GM19025 (cell line): ENCODE measurements around the gene PIP5K1C.

Source experiments
- ATAC-seq: cut with Tn5 transposase; IDR thresholded peaks from one replicate; pipeline ENCODE4 v1.9.1; 2021; ENCODE audit warnings: mild to moderate bottlenecking, low read depth, moderate library complexity; ENCODE audit not compliant: unreplicated experiment

Gene PIP5K1C

DNA sequence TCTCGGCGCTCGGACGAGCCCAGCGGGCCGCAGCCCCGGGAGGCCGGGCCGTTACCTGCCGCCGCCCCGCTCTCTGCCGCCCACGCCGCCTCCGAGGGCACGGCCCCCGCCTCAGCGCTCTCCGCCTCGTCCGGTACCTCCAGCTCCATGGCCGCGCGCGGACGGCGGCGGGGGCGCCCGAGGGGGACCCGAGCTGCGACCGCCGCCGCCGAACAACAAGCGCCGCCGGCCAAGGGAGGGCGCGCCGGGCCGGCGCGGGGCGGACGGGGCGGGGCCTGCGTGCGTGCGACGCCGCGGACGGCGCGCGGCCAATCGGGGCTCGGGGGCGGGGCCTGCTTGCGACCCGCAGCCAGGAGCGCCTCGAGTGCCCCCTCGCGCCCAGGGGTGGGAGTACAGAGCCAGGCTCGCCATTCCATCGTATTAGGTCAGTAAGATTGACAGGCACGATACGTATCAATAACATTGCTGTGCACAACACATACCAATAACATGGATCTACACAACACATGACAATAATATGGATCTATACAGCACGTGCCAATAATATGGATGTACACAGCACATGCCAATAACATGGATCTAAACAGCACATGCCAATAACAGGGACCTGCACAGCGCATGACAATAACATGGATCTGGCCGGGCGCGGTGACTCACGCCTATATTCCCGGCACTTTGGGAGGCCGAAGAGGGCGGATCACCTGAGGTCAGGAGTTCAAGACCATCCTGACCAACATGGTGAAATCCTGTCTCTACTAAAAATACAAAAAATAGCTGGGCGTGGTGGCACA lies at the start of gene PIP5K1C:
Gene PIP5K1C, minus strand, starts transcription at position 227 of the 791 bp plus-strand sequence. Its CDS starts 78 bp downstream, at position 149.
- peak; percentile 87 for ATAC-seq

DNA sequence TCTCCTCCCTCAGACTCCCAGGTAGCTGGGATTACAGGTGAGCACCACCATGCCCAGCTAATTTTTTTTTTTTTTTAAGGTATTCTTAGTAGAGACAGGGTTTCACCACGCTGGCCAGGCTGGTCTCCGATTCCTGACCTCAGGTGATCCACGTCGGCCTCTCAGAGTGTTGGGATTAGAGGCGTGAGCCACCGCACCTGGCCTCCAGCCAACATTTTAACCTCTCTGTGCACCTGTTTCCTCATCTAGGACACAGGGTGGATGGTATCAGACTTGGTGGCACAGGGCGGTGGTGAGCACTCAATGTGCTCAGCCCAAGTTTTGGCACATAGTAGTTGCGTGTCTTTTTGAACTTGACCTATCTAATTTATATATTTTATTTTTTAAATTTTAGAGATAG lies 48.7 kb upstream of the PIP5K1C start:
- no peak for ATAC-seq

- ATAC-seq: no peak
These were observed 46.2 kb upstream of the PIP5K1C start for GRCh38 chr19:3746371-3747056.

- ATAC-seq: no peak
These were observed 45.2 kb upstream of the PIP5K1C start for GRCh38 chr19:3745363-3746045.

GRCh38 chr19:3743486-3743885 lies 43.2 kb upstream of the PIP5K1C start:
- ATAC-seq: no peak

DNA sequence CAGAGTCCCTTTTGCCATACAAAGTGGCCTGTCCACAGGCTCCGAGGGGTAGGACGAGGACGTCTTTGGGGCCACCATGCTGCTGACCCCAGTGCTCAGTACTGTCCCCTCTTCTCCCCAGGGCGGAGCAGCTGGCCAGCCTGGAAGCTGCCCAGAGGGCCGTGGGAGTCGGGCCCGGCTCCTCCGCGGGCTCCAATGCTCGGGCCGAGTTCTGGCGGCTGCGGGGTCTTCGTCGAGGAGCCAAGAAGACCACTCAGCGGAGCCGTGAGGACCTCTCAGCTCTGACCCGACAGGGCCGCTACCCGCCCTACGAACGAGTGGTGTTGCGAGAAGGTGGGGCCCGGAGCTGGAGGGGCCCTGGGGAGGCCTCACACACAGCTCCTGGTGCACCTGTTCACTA lies 40.2 kb upstream of the PIP5K1C start:
- ATAC-seq: no peak

- ATAC-seq: no peak
These were observed 38.4 kb upstream of the PIP5K1C start for GRCh38 chr19:3738477-3739220.

GRCh38 chr19:3737487-3738205 lies 37.4 kb upstream of the PIP5K1C start:
- ATAC-seq: no peak

- no peak for ATAC-seq
These were observed 35.9 kb upstream of the PIP5K1C start for GRCh38 chr19:3736106-3736724.

DNA sequence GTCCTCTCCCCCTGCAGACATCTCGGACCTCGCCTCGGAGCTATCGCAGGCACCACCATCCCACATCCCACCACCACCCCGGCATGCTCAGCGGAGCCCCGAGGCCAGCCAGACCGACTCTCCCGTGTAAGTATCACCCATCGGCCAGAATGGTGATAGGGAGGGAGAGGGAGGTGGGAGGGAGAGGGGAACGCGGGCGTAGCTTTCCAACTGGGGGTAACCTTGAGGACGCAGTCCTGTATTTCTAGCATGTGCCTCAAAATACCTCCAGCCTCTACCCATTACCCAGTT lies 34.0 kb upstream of the PIP5K1C start:
- no peak for ATAC-seq

- no peak for ATAC-seq
These were observed 33.5 kb upstream of the PIP5K1C start for GRCh38 chr19:3733549-3734309.

DNA sequence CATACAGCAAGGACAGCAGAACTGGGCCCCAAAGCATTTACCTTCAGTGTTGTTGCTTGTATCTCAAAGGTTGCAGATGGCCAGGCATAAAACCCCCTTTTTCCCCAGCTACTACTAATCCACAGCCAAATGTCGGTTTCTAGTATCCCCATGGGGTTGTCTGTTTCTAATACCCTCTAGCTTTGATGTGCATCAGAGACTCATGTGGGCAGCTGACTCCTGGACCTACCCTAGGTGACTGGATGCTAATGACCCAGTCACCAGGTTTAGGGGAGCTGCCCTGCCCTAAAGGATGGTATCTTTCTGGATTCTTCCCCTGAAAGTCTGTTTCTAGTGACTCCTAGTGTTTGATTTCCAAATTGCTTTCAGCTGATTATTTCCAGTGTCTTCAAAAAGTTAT lies 31.8 kb upstream of the PIP5K1C start:
- ATAC-seq: no peak

GRCh38 chr19:3730457-3730958 lies 30.2 kb upstream of the PIP5K1C start:
- no peak for ATAC-seq

DNA sequence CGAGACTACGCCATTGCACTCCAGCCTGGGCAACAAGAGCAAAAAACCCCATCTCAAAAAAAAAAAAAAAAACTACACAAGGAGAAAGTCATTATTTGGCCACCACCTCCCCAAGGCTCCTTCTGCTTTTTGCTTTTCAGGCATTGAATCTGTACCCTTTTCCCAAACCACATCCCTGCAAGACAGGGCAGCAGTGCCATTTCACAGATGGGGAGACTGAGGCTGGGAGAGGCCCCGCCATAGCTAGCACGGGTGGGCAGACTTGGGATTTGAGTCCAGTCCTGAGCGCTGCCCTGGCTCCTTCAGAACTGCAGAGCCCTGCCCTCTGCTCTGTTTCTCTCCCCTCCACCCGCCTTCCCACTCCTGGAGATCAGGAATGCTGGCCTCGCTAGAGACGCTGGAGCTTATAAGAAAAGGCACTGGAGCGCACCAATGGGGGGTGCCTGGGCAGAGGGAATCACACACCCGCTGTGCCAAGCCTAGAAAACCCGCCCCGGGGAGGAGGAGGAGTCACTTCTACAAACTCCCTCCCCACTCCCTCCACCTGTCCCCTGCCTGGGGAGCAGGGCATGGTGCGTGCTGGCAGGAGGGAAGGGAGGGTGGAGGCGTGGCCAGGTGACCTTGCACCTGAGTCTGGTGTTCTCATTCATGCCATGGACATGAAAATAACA lies 25.5 kb upstream of the PIP5K1C start:
- no peak for ATAC-seq

- ATAC-seq: no peak
These were observed 24.9 kb upstream of the PIP5K1C start for GRCh38 chr19:3725121-3725520.

GRCh38 chr19:3723883-3724282 lies 23.6 kb upstream of the PIP5K1C start:
- ATAC-seq: no peak

- no peak for ATAC-seq
These were observed 22.8 kb upstream of the PIP5K1C start for GRCh38 chr19:3723110-3723488.

- ATAC-seq: no peak
These were observed 22.3 kb upstream of the PIP5K1C start for GRCh38 chr19:3722443-3723109.
